Right lung (tissue), 5 donors: Measurements from ENCODE around the gene CES1. TPM values are rescaled to one million over a fixed set of nuclear protein-coding genes. Genes with fewer than 3 reads are reported as not detected.
"Not testable (repeated sequence)": the region's sequence is repeated elsewhere in the genome, so short reads cannot be mapped to it uniquely, and the experiment has no call there.

ENCODE experiments used
- DNase-seq, 2 donors: peaks; one replicate each; pipeline ENCODE4 v3.0.0-alpha.2; 2013
- polyA plus RNA-seq, 5 donors: library from polyadenylated mRNA; unstranded; fragments of 120-200 nt; gene quantifications; one replicate each; pipeline versions ENCODE4 v1.2.1 to v1.2.3, GENCODE V29; 2013; ENCODE audit warnings: inconsistent platforms in 1 of 5, low replicate concordance in 1 of 5; ENCODE audit not compliant: insufficient read length in 5 of 5, insufficient read depth in 1 of 5

CES1 gene
- polyA plus RNA-seq, 5 donors, result 91.7 to 129 (median 120) TPM

DNA sequence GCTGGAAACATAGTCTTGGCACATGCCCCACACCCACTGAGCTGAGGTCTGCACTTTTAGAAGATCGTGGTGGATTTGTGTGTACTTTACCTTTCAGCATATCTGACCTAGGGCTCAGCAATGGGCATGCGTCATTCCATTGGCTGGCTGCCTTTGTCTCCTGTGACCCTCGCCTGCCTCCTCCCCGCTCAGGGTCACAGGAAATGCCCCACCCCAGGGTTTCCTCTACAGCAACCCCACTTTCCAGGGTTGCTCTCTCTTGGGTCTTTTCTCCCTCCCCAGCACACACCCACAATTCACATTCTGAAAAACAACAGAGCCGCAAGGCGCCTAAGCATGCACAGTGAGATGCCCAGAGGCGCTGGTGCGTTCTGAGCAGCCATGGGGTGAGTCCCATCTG is 29.2 kb downstream of the CES1 start:
- not testable (repeated sequence) for DNase-seq

DNA sequence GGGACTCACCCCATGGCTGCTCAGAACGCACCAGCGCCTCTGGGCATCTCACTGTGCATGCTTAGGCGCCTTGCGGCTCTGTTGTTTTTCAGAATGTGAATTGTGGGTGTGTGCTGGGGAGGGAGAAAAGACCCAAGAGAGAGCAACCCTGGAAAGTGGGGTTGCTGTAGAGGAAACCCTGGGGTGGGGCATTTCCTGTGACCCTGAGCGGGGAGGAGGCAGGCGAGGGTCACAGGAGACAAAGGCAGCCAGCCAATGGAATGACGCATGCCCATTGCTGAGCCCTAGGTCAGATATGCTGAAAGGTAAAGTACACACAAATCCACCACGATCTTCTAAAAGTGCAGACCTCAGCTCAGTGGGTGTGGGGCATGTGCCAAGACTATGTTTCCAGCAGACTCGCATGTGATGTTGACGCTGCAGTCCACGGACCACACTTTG is 39.9 kb downstream of the CES1 start:
- DNase-seq, result not testable (repeated sequence)

DNA sequence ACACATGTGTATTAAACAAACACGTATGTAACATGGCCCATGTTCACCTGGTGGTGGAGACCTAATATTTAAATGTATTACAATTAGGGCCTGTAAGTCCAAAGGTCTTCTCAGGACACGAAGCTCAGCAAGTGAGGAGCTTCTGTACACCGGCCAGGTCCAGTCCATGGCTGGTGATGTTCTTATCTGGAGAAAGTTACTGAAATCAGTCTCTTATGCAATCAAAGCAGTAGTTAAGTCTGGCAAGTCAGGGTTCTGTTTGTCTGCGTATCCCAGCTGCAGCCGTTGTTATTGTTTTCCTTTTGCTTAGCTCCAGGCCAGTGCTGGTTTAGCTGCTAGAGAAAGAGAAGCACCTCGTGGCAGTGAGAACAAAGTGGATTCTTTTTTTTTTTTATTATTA is 41.4 kb downstream of the CES1 start:
- DNase-seq, result not testable (repeated sequence)

DNA sequence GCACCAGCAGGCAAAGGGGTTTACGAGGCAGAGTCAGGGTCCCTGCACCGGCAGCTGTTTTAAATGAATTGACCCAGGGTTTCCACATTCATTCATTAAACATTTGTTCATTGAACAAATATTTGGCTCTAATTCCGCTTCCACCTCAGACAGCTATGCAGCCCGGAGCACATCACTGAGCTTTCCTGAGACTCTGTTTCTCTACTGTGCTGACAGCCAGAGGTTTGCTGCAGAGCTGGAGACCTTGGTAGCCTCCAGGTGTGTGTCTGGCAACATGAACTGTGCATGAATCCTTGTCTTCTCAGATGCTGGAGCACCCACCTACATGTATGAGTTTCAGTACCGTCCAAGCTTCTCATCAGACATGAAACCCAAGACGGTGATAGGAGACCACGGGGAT is 42.7 kb downstream of the CES1 start:
- DNase-seq, result not testable (repeated sequence)

DNA sequence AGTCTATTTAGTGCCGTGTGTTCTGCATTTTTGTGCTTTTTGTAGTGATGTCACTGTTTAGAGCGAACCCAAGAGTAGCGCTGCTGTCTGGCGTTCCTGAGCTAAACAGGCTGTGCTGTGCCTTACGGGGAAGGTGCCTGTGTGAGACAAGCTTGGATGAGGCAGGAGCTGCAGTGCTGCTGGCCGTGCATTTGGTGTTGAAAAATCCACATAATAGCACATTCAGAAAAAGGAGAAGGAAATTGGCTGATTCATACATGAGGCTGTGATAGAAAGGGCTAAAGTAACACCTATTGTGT is 50.2 kb downstream of the CES1 start:
- DNase-seq, result not testable (repeated sequence)

DNA sequence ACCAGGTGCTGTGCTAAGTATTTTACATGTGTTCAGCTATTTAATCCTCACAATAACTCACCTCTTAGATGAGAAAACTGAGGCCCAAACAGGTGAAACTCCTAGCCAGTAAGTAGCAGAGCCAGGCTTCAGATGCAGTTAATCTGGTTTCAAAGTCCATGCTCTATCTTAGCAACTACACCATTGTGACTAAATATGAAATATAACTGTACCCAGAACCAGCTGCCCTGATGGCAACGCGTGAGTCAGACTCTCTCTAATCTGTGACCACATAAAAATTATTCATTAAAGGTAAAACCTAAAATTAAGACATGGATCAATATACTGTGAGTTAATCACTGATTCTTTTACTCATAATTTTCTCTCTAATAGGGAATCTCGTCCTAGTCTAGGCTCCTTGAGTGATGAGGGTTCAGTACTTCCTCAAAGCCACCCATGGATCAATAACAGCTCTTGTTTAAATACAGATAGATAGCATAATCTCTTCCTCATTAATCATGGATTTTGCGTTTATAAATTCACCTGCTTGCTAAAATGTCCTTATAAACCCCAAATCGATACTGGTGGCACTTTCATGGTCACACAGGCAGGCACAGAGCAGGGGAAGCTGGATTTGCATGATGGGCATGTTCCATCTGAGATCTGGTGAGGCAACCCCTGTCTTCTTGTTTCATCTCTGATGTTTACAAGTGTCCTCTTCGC is 50.7 kb downstream of the CES1 start:
- DNase-seq, result not testable (repeated sequence)

DNA sequence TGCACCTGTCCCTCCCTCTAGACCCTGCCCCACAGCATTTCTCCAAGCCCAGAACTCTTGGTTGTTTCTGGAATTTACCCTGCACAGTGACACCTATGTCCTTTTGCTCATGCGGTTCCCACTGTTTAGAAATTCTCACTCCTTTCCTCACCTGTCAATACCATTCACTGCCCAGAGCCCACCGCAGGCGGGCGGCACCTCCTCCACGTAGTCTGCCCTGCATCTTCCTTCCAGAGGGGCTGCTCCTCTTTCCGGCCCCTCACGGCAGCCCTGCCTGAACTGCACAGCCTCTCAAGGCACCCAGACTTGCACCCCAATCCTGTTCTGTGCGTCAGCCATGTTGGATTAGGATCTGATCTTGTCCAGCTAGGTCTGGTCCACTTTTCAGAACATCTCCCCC is 51.4 kb downstream of the CES1 start:
- not testable (repeated sequence) for DNase-seq

DNA sequence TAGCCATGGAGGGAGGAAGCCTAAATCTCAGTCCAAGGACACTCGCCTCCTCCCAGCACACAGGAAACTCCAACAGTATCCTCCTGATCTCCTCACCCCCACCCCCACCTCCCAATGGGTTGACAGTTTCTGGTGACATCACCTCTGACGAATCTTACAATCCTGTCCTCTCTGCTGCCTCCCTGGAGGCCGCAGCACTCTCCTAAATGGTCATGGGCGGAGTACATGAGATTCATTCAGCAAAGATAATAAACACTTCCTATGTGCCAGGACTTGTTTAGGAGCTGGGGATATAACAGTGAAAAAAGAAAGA is 52.8 kb downstream of the CES1 start:
- not testable (repeated sequence) for DNase-seq

DNA sequence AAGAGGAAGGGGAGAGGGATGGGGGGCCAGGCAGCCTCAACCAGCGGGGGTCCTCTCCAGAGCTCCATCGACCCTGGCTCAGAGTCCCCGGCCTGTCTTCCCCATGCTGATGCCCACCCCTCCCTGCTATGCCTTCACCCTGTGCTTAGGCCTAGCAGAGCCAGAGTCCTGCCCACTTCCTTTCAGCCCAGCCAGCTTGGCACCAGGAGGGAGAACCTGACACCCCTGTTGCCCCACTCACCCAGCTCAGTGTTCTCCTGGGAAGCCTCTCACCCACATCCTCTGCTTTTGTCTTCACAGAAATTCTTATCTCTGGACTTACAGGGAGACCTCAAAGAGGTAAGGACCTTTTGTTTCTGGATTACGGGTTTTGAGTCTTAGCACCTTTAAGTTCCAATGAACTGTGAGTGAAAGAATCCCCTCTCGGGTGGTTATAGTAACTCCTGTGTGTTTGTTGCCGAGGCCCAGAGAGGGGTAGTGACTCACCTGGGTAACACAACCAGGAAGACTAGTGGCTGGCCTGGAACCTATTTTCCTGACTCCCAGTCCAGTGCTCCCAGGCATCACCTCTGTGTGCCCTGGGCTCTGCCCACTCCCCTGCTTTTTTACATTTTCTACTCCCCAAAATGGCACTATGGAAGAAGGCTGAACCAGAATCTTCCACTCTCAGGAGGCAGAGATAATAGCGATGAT is 53.3 kb downstream of the CES1 start:
- DNase-seq, result no peak

DNA sequence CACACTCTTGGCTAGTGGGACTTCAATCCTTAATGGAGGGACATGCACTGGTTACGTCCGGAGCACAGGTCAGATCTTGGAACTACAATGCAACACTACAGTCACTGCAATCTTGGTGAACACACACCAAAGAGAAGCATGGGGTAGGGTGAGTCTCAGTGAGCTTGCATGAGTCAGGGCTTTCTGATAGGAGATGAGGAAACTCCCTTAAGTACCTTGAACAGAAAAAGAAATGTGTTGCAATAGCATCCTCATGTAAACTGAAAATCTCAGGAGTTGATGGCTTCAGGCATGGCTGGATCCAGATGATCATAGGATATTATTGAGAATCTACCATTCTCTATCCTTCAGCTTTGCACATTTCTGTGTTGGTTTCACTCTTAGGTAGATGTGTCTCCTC is 54.1 kb downstream of the CES1 start:
- DNase-seq, result no peak

DNA sequence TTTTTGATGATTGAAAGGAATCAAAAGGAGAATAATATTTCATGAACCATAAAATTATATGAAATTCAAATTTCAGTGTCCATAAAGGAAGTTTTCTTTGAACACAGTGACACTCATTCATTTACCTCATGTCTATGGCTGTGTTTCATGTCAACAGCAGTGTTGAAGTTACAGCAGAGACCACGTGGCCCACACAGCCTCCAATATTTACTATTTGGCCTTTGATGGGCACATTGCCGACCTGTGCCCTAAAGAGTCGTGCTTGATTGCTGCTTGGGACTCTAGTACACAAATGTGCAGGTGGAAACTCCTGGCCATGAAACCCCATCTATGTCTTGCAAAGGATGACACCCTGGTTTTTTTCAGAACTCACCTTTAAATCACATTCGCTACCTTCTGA is 57.0 kb downstream of the CES1 start:
- DNase-seq, result no peak

DNA sequence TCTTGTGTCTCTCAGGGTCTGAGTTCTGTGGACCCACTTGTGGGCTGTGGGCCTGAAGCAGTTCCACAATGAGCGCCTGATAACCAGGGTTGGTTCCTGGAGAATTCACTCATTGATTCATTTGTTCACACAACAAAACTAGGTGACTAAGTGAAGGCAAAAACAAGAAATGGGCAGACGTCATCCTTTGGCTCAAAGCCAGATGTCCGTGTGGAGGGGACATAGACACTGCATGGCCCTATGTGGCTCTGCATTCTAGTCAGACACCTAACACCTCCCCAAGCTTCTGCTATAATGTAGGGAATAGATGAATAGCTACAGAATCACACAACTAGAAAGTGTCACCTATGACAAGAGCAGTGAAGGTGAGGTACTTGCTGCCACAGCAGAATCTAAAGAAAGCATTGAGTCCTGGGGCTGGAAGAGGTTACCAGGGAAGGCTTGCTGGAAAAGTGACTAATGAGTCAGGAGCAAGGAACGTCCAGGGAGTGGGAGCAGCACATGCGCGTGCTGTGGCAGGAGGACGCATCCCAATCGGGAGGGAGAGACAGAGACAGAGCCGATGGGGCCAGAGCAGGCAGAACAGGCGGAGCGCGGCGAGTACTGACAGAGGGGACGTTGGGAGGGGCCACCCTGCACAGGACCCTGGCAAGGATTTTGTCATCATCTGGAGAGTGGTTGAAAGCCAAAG is 58.9 kb downstream of the CES1 start:
- no peak for DNase-seq

DNA sequence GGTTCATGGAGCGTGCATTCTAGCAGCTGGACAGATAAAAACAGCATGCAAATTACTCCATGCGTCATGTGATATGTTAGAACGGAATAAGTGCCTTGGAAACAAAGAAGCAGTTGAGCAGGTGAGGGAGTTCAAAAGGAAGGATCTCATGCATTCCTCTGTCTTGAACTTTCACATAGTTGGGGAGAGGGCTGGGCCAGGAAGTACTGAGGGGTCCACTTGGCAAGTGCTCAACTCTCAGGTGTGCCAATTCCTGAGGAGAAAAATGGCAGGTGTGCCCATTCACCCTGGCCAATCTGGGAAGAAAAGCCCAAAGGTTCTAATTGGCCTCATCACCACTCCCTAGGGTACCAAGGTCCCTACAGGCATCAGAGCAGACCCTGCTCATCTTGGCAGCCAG is 67.7 kb downstream of the CES1 start:
- no peak for DNase-seq

DNA sequence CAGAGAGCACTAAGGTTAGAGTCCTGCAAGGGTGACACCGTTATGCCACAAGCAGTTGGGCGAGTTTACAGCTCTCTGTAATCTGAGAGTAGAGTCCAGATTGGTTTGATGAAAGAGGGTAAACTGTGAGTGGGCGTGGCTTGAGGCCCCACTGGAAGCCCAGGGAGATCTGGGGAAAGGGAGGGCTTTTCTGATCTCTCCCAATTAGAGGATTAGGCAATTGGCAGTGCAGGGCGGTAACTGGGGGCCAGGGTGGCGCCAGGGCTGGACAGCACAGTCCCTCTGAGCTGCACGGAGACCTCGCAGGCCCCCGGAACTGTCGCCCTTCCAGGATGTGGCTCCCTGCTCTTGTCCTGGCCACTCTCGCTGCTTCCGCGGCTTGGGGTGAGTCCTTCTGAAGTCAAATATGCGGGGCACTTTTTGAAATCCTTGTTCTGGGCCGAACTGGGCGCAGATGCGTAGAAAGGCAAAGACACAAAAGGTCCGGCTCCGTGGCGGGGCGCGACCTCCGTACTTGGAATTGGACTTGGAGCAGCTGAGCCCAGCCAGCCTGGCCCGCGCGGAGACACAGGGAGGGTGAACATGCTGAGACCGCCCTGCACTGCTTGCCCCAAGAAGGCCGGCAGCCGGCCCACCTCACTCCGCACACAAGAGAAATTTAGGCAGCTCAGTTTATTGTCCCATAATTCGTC is 72.4 kb downstream of the CES1 start:
- DNase-seq, result peak; percentile 92 to 94

DNA sequence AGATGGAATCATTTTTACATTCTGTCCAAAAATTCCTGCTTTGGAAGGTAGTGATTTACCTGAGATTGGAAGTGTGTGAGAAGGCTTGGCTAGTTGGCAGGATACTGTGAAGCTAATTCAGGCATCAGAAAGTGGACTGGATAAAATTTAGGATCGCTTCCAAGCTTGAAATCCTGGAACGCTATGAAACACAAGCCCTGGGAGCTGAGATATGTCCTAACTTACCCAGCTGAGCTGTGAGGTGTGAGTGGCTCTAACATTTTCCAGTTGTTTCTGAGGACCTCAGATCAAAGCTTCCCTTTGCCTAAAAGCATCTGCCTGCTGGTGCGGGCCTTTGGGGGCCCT is 73.0 kb downstream of the CES1 start:
- DNase-seq, result not testable (repeated sequence)

DNA sequence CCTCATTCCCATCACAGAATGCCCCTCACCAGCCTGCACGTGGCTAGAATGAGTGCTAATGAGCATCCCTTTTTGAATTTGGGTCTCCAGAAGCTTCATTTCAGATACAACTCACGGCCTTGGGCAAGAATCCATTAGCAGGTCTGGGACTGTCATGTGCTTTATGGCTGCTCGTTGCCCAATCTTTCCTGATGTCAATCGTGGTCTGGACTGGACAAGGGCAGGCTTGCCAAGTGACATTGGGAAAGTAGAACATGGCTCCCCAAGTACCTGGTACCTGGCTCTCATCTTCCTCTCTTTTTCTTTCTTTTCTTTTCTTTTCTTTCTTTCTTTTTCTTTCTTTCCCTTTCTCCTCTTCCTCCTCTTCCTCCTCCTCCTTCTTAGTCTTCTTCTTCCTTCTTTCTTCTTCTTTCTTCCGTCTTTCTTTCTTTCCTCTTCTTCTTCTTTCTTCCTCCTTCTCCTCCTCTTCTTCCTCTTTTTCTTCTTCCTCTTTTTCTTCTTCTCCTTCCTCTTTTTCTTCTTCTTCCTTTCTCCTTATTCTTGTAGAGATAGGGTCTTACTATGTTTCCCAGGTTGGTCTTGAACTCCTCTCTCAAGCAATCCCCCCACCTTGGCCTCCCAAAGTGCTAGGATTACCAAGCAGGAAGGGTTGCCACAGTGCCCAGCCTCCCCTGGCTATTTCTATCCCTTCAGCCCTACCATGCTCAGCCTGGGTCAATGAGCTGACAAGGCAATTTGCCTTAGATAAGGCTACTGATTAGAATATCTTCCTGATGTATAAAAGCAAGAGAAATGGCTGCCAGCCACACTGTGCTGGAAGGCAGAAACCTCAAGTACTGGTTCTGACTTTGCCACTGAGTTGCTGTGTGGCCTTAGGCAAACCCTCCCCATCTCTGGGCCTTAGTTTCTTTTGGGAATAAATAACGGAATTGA is 75.0 kb downstream of the CES1 start:
- DNase-seq, result not testable (repeated sequence)

DNA sequence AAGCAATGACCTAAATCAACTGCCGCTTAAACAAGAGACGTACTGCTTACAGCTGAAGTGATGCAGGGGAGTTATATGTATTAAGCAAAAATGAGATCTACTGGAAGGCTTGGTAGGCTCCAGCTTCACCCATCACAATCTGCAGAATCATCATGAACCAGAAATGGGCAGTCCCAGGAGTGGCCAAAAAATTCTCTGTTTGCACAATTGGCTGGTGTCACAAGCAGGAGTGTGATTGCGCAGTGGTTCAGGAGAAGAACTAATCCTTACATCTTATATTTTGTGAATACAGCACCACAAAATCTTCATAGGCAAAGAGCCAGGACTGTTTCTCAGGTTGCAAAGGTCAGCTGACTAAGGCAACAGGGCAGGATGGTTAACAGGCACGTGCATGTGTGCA is 75.9 kb downstream of the CES1 start:
- no peak for DNase-seq

DNA sequence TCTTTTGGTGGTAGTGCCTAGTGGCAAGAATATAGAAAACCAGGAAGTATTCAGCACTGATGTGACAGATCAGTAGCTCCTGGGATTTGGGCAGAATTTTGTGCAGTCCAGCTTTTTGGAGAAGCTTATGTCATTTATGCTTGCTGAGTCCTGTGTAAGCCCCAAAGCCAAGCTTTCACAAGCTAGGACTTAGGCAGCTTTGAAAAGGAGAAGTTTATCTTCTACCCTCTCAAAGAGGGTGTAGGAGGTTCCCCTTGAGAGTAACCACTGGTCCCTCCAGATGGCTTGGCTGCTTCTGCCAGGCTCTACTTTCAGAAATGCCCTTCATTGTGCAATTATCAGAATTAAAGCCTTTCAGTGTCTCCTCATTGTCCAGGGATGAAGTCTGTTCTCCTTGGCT is 78.8 kb downstream of the CES1 start:
- DNase-seq, result no peak

DNA sequence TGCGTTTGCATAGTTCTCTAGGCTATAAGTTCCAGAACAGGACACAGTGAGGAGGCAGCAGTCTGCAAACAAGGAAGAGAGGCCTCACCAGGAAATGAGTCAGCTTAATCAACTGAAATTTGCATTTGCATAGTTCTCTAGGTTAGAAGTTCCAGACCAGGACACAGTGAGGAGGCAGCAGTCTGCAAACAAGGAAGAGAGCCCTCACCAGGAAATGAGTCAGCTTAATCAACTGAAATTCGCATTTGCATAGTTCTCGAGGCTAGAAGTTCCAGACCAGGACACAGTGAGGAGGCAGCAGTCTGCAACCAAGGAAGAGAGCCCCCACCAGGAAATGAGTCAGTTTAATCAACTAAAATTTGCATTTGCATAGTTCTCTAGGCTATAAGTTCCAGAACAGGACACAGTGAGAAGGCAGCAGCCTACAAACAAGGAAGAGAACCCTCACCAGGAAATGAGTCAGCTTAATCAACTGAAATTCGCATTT is 79.7 kb downstream of the CES1 start:
- not testable (repeated sequence) for DNase-seq
